A673 (cell line): ENCODE measurements around the gene DLGAP1. TPM values are rescaled to one million over a fixed set of nuclear protein-coding genes. Genes with fewer than 3 reads are reported as not detected.
A peak's percentile ranks its signal among the peaks of the same experiment; 100 is the strongest.

Experiments
- BruUV-seq: library from RNA; stranded (reverse); fragments of 400-500 nt; replicated peaks from 2 replicates; lab custom pipeline; 2021; lab: Mats Ljungman, UMichigan
- CTCF ChIA-PET: fragments of 300-600 bp; sonication (Branson Sonifier 250); formaldehyde crosslinking; loops from one replicate; lab custom pipeline; 2022; ENCODE audit warnings: antibody characterized with exemption; lab: Charles Lee
- POLR2A ChIA-PET: fragments of 300-600 bp; sonication (Branson Sonifier 250); formaldehyde crosslinking; loops from one replicate; lab custom pipeline; 2022; ENCODE audit warnings: antibody characterized with exemption; ENCODE audit not compliant: low non-redundant PET; lab: Charles Lee
- DNase-seq: peaks from one replicate; pipeline ENCODE4 v3.0.0-alpha.2; 2015; ENCODE audit warnings: low spot score
- H3K27ac ChIP-seq: fragments of 200-600 bp; sonication (generic); 2 replicates; pipeline ENCODE4 v1.5.1; 2016; ENCODE audit warnings: mixed run types, low read depth, mild to moderate bottlenecking, mixed read lengths, antibody characterized with exemption, low read length; ENCODE audit not compliant: poor library complexity, severe bottlenecking
- H3K27me3 ChIP-seq: fragments of 200-600 bp; sonication (generic); replicated peaks from 2 replicates; pipeline ENCODE4 v1.6.1; 2017; ENCODE audit warnings: mixed run types, low read depth, mild to moderate bottlenecking, mixed read lengths, antibody characterized with exemption, low read length; ENCODE audit not compliant: insufficient read depth, poor library complexity
- H3K36me3 ChIP-seq: fragments of 200-600 bp; sonication (generic); 2 replicates; pipeline ENCODE4 v1.6.1; 2016; ENCODE audit warnings: mixed run types, mild to moderate bottlenecking, mixed read lengths, antibody characterized with exemption, low read length; ENCODE audit not compliant: insufficient read depth, poor library complexity, severe bottlenecking
- H3K4me1 ChIP-seq: fragments of 200-600 bp; sonication (generic); 2 replicates; pipeline ENCODE4 v1.6.1; 2017; ENCODE audit warnings: mixed run types, mild to moderate bottlenecking, mixed read lengths, antibody characterized with exemption, low read length; ENCODE audit not compliant: insufficient read depth, poor library complexity, severe bottlenecking
- H3K4me3 ChIP-seq: fragments of 200-600 bp; sonication (generic); 2 replicates; pipeline ENCODE4 v1.5.1; 2016; ENCODE audit warnings: low read depth, mixed run types, mild to moderate bottlenecking, mixed read lengths, low read length; ENCODE audit not compliant: poor library complexity, severe bottlenecking
- H3K9me3 ChIP-seq: fragments of 200-600 bp; sonication (generic); 2 replicates; pipeline ENCODE4 v1.6.1; 2016; ENCODE audit warnings: mixed run types, low read depth, mild to moderate bottlenecking, mixed read lengths, antibody characterized with exemption, low read length; ENCODE audit not compliant: poor library complexity, severe bottlenecking
- CTCF ChIP-seq: fragments of 300-800, 200-600 bp; sonication (generic); conservative IDR thresholded peaks from 2 replicates; pipeline ENCODE4 v1.5.1; 2017; ENCODE audit warnings: low read depth, mild to moderate bottlenecking, antibody characterized with exemption, low read length, moderate library complexity, mixed read lengths
- EZH2 ChIP-seq: fragments of 200-600 bp; sonication (generic); IDR thresholded peaks from 2 replicates; pipeline ENCODE4 v1.6.1; 2017; ENCODE audit warnings: borderline replicate concordance, low read depth, mild to moderate bottlenecking, mixed read lengths, antibody characterized with exemption, low read length; ENCODE audit not compliant: poor library complexity, severe bottlenecking
- intact Hi-C: fragments of 100-400 bp; cut with micrococcal nuclease; formaldehyde crosslinking; loops from one replicate; pipeline ENCODE4 v1.10.0; 2022; ENCODE audit not compliant: unreplicated experiment
- total RNA-seq: library from RNA; stranded (reverse); gene quantifications from 2 replicates; pipeline ENCODE4 v1.2.3, GENCODE V29; 2021

Gene DLGAP1
- total RNA-seq, 1 experiment from 2014 or later: 135 TPM

GRCh38 chr18:3689091-3689490, 766.0 kb downstream of the DLGAP1 start:
- POLR2A ChIA-PET: no interaction called here
- Histone ChIP-seq H3K27me3 (no peaks in the 10 kb centered on the region), H3K4me1 (peaks cover 16% of the 10 kb centered on the region), H3K4me3 (no peak overlapping the region), H3K9me3 (peaks cover 11% of the 10 kb centered on the region), H3K27ac (no peak overlapping the region), H3K36me3 (peaks cover 28% of the 10 kb centered on the region)
- no peak for TF ChIP-seq CTCF
- TF ChIP-seq EZH2: no peak
- intact Hi-C loops: no loop called here
- CTCF ChIA-PET: no interaction called here
- DNase-seq: no peak
- no TSS peak for BruUV-seq

- DNase-seq: peak; percentile 50
- peaks cover 11% of the 10 kb centered on the region for H3K9me3 ChIP-seq
- H3K4me1 ChIP-seq: peaks cover 20% of the 10 kb centered on the region
- BruUV-seq: no TSS peak
- TF ChIP-seq EZH2: no peak
- TF ChIP-seq CTCF: no peak
- POLR2A ChIA-PET: no interaction called here
- peaks cover 28% of the 10 kb centered on the region for H3K36me3 ChIP-seq
- H3K4me3 ChIP-seq: no peak overlapping the region
- intact Hi-C loops: no loop called here
- H3K27ac ChIP-seq: no peak overlapping the region
- H3K27me3 ChIP-seq: no peaks in the 10 kb centered on the region
- CTCF ChIA-PET: no interaction called here
These were observed 766.4 kb downstream of the DLGAP1 start for GRCh38 chr18:3688690-3689089.

GRCh38 chr18:3683483-3683882, 771.6 kb downstream of the DLGAP1 start:
- Histone ChIP-seq H3K36me3 (peaks cover 49% of the 10 kb centered on the region), H3K27ac (no peak overlapping the region), H3K4me1 (peaks cover 17% of the 10 kb centered on the region), H3K27me3 (no peaks in the 10 kb centered on the region), H3K4me3 (no peak overlapping the region), H3K9me3 (peaks cover 17% of the 10 kb centered on the region)
- intact Hi-C loops: no loop called here
- CTCF ChIA-PET: interaction anchor here (0.7 kb wide), 1 partner anchor 88 kb away, joined by 11 read pairs; no protein-coding TSS in a partner anchor
- BruUV-seq: no TSS peak
- TF ChIP-seq CTCF (no peak), EZH2 (no peak)
- POLR2A ChIA-PET: interaction anchor here (0.5 kb wide), 1 partner anchor 228 kb away, joined by 4 read pairs; no protein-coding TSS in a partner anchor
- peak; percentile 56 for DNase-seq
